GM12873 (cell line): ENCODE results near the gene CARD14.

ENCODE experiments used
- CTCF ChIP-seq: IDR thresholded peaks from 2 replicates; pipeline ENCODE4 v1.5.1; 2012; ENCODE audit warnings: low read depth, mild to moderate bottlenecking, moderate library complexity, low read length, control low read depth; ENCODE audit not compliant: insufficient read depth; ENCODE audit errors: missing control alignments

Gene CARD14

GRCh38 chr17:80220054-80220735, 50.4 kb downstream of the CARD14 start, which contains the start of the genes SGSH and SLC26A11:
TSS of gene SGSH (minus strand) at chr17:80220333. CDS start at chr17:80220313, 20 bp downstream.
TSS of gene SLC26A11 (plus strand) at chr17:80220427. CDS start at chr17:80221561, 1,134 bp downstream.
- no peak for TF ChIP-seq CTCF

GRCh38 chr17:80220736-80221215, 50.9 kb downstream of the CARD14 start:
- no peak for TF ChIP-seq CTCF

DNA sequence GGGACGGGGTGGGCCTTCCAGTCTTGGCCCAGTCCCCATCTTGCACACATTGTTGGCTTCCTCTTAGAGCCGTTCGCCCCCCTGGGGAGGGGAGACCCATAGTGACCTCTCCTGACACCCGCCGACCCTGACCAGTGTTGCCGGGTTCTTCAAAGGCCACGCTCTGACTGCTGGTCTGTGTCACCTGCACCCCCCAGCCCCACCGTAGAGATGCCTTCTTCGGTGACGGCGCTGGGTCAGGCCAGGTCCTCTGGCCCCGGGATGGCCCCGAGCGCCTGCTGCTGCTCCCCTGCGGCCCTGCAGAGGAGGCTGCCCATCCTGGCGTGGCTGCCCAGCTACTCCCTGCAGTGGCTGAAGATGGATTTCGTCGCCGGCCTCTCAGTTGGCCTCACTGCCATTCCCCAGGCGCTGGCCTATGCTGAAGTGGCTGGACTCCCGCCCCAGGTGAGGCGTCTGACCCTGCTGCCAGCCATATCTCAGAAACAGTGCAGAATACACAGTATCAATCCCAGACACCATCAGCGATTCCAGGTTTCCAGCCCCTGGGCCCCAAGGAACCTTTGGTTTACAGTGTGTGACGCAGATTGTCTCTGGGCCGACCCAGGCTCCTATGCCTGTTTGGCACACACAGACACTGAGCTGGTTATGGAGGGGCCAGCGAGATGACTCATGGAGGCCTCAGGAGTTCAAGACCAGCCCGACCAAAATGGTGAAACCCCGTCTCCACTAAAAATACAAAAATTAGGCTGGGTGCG, 51.7 kb downstream of the CARD14 start:
- no peak for TF ChIP-seq CTCF

GRCh38 chr17:80222376-80223141, 52.7 kb downstream of the CARD14 start:
- no peak for TF ChIP-seq CTCF

GRCh38 chr17:80223142-80223815, 53.4 kb downstream of the CARD14 start:
- no peak for TF ChIP-seq CTCF

GRCh38 chr17:80223838-80224497, 54.1 kb downstream of the CARD14 start:
- no peak for TF ChIP-seq CTCF
